ENCODE measurements around the gene SRD5A2.

The SRD5A2 gene

DNA sequence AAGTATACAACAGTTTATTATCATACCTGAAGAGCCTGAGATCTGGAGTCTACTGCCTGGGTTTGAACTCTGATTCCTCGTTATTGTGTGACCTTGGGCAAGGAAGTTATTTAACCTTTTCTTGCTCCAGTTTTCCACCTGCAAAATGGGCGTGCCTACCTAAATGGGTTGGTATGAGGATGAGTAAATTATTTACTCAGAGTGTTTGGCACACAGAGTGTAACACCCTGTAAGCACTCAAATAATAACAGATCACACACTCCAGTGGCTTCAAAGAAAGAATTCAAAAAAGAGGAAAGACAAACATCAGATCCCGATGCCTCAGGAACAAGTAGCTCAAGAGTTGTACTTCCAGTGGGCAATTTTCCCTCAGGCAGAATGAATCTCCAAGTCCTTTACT, 2.4 kb downstream of the SRD5A2 start:
- Histone ChIP-seq H3K9me3 (ENCODE audit: insufficient read depth, low read length) (no peaks in the 10 kb centered on the region), H3K4me2 (ENCODE audit: low read depth, low read length, poor library complexity, severe bottlenecking) (no peak overlapping the region), H3K36me3 (ENCODE audit: low read length) (no peaks in the 10 kb centered on the region), H4K20me1 (ENCODE audit: low read depth, low read length) (no peaks in the 10 kb centered on the region), H2AFZ (ENCODE audit: low read depth, low read length, severe bottlenecking) (no peak overlapping the region), H3K27ac (ENCODE audit: low read depth, low read length) (no peak overlapping the region), H3K4me3 (ENCODE audit: insufficient read depth, low read length, poor library complexity, severe bottlenecking) (no peak overlapping the region), H3K79me2 (ENCODE audit: insufficient read depth, low read length) (no peaks in the 10 kb centered on the region), H3K9me2 (replicated peaks; ENCODE audit: insufficient read depth, low read length) (no peaks in the 10 kb centered on the region), H3F3A (ENCODE audit: insufficient read depth) (no peaks in the 10 kb centered on the region), H3K27me3 (ENCODE audit: low read length) (no peaks in the 10 kb centered on the region), H3K9ac (ENCODE audit: low read length) (no peak overlapping the region)
- TF ChIP-seq, protein P1, sequence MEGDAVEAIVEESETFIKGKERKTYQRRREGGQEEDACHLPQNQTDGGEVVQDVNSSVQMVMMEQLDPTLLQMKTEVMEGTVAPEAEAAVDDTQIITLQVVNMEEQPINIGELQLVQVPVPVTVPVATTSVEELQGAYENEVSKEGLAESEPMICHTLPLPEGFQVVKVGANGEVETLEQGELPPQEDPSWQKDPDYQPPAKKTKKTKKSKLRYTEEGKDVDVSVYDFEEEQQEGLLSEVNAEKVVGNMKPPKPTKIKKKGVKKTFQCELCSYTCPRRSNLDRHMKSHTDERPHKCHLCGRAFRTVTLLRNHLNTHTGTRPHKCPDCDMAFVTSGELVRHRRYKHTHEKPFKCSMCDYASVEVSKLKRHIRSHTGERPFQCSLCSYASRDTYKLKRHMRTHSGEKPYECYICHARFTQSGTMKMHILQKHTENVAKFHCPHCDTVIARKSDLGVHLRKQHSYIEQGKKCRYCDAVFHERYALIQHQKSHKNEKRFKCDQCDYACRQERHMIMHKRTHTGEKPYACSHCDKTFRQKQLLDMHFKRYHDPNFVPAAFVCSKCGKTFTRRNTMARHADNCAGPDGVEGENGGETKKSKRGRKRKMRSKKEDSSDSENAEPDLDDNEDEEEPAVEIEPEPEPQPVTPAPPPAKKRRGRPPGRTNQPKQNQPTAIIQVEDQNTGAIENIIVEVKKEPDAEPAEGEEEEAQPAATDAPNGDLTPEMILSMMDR (IDR thresholded peaks at IDR 0.05; ENCODE audit: insufficient read depth, low read length, poor library complexity, severe bottlenecking) = no peak
- TF ChIP-seq EZH2phosphoT487 (conservative IDR thresholded peaks at IDR 0.05; ENCODE audit: low read length) = no peak

DNA sequence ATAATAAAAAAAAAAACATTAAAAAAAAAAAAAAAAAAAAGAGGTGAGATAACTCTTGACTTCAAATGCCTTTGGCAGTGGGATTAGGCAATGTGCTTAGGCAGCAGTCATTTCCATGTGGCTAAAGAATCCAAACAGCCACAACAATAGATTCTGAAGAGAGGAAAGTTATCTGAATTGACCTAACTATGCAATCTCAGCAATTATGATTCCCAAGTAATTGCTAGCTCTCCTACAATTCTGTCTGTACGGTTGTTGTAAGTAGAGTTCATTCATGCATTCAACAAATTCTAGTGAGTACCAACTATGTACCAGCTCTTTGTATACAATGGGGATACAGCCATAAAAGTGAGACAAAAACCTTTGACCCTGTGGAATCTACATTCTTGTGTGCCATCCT, 3.6 kb downstream of the SRD5A2 start:
- H3F3A ChIP-seq (ENCODE audit: insufficient read depth) = no peaks in the 10 kb centered on the region
- no peaks in the 10 kb centered on the region for H3K79me2 ChIP-seq (ENCODE audit: insufficient read depth, low read length)
- no peaks in the 10 kb centered on the region for H3K36me3 ChIP-seq (ENCODE audit: low read length)
- no peaks in the 10 kb centered on the region for H3K9me2 ChIP-seq (replicated peaks; ENCODE audit: insufficient read depth, low read length)
- H3K27me3 ChIP-seq (ENCODE audit: low read length) = no peaks in the 10 kb centered on the region
- H3K9ac ChIP-seq (ENCODE audit: low read length) = no peak overlapping the region
- H3K27ac ChIP-seq (ENCODE audit: low read depth, low read length) = no peak overlapping the region
- no peak overlapping the region for H3K4me2 ChIP-seq (ENCODE audit: low read depth, low read length, poor library complexity, severe bottlenecking)
- H3K9me3 ChIP-seq (ENCODE audit: insufficient read depth, low read length) = no peaks in the 10 kb centered on the region
- H3K4me3 ChIP-seq (ENCODE audit: insufficient read depth, low read length, poor library complexity, severe bottlenecking) = no peak overlapping the region
- no peak overlapping the region for H2AFZ ChIP-seq (ENCODE audit: low read depth, low read length, severe bottlenecking)
- TF ChIP-seq EZH2phosphoT487 (conservative IDR thresholded peaks at IDR 0.05; ENCODE audit: low read length) = no peak
- TF ChIP-seq, protein P1 (IDR thresholded peaks at IDR 0.05; ENCODE audit: insufficient read depth, low read length, poor library complexity, severe bottlenecking) = no peak
- H4K20me1 ChIP-seq (ENCODE audit: low read depth, low read length) = no peaks in the 10 kb centered on the region

- no peak overlapping the region for H3K9ac ChIP-seq (ENCODE audit: low read length)
- TF ChIP-seq EZH2phosphoT487 (conservative IDR thresholded peaks at IDR 0.05; ENCODE audit: low read length) = no peak
- TF ChIP-seq, protein P1 (IDR thresholded peaks at IDR 0.05; ENCODE audit: insufficient read depth, low read length, poor library complexity, severe bottlenecking) = no peak
- no peaks in the 10 kb centered on the region for H3K36me3 ChIP-seq (ENCODE audit: low read length)
- no peaks in the 10 kb centered on the region for H3K9me2 ChIP-seq (replicated peaks; ENCODE audit: insufficient read depth, low read length)
- H3K4me2 ChIP-seq (ENCODE audit: low read depth, low read length, poor library complexity, severe bottlenecking) = no peak overlapping the region
- no peak overlapping the region for H2AFZ ChIP-seq (ENCODE audit: low read depth, low read length, severe bottlenecking)
- H3K27me3 ChIP-seq (ENCODE audit: low read length) = no peaks in the 10 kb centered on the region
- no peaks in the 10 kb centered on the region for H3F3A ChIP-seq (ENCODE audit: insufficient read depth)
- no peaks in the 10 kb centered on the region for H4K20me1 ChIP-seq (ENCODE audit: low read depth, low read length)
- no peak overlapping the region for H3K27ac ChIP-seq (ENCODE audit: low read depth, low read length)
- H3K9me3 ChIP-seq (ENCODE audit: insufficient read depth, low read length) = no peaks in the 10 kb centered on the region
- no peaks in the 10 kb centered on the region for H3K79me2 ChIP-seq (ENCODE audit: insufficient read depth, low read length)
- no peak overlapping the region for H3K4me3 ChIP-seq (ENCODE audit: insufficient read depth, low read length, poor library complexity, severe bottlenecking)
Observed at GRCh38 chr2:31568585-31569201, 12.0 kb downstream of the SRD5A2 start.
